ENCODE data around the gene GSK3A. TPM values are rescaled to one million over a fixed set of nuclear protein-coding genes. Genes with fewer than 3 reads are reported as not detected.

Gene GSK3A
- total and polyA plus RNA-seq, 9 of the 15 experiments (the other 6 are each of a cell fraction or from before 2014, with no cell fraction given): 0.62 to 90.7 (median 33.3) TPM

GRCh38 chr19:42217520-42218437 lies 24.6 kb downstream of the GSK3A start, which contains the start of gene DEDD2 (continued):
- TF ChIP-seq TCF15 (CRISPR knock-in tag; IDR thresholded peaks at IDR 0.05) (no peak), ZBTB11 (CRISPR knock-in tag; IDR thresholded peaks at IDR 0.05) (0 out of 6 replicates have a peak, but pooled peaks of 1 of the 3 experiments have one; percentile 27), SMAD4 (CRISPR knock-in tag; conservative IDR thresholded peaks at IDR 0.05) (peak; percentile 44; the same call in 1 of the 2 replicates), KLF6 (CRISPR knock-in tag; IDR thresholded peaks at IDR 0.05; ENCODE audit: borderline replicate concordance) (0 out of 2 replicates have a peak, but pooled peaks have one; percentile 37), ZNF592 (IDR thresholded peaks at IDR 0.05) (peak; percentile 73), ZBTB40 (IDR thresholded peaks at IDR 0.05) (peak; percentile 29; the same call in 1 of the 2 replicates), ZBTB40 (CRISPR knock-in tag; IDR thresholded peaks at IDR 0.05) (no peak)
